Stimulated activated CD4-positive, alpha-beta T cell treated with anti-CD3 and anti-CD28 coated beads, Interleukin-2, amount 100 ng/mL, for 24 hours (primary cell): ENCODE results near the gene SLC4A1.

Experiments
- DNase-seq, 2 donors: peaks; one replicate each; pipeline ENCODE4 v3.0.0-alpha.2; 2020

The SLC4A1 gene

DNA sequence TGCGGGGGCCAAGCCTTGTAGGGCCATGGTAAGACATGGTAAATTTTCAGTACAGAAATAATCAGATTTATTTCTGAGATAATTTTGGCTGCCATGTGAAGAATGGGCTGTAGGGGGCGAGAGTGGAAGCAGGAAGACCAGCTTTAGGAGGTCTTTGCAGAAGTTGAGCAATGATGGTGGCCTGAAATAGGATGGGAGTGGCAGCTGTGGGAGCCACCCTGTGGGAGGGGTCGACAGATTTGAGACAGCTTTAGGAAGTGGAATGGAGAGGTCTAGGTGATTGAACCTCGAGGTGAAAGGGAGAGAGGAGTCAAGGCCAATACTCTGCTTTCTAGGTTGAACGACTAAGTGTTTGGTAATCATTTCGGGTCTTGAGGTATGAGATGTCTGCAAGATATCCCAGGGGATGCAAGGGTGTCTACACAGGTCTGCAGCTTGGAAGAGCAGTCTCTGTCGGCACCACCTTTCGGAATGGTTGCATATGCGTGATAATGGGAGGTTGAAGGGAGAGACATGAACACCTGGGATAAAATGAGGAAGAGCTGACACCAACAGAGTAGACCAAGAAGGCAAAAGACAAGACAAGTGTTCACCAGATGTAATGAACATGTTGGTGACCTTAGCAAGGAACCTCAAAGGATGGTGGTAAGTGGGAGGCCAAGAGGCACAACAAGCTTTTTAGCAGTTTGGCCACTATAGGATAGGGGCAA is 64.0 kb downstream of the SLC4A1 start:
- DNase-seq = peak; percentile 64 to 67

DNA sequence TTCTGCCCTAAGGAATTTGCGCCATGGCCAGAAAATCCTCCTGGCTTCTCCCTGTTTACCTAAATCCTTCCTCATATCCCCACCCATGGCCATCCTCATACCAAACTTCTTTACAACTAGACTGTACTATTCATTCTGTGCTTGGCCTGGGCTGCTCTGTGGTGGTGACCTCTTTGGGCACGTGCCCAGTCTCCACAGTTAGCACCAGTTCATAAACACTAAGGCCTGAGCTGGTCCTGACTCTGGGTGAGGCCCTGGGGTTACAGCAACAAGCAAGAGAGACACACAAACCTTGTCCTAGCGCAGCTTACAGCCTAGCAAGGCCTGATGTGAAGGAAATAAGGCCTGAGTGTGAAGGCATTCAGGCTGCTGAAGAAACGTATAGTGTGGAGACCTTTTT is 65.2 kb downstream of the SLC4A1 start:
- DNase-seq = no peak

DNA sequence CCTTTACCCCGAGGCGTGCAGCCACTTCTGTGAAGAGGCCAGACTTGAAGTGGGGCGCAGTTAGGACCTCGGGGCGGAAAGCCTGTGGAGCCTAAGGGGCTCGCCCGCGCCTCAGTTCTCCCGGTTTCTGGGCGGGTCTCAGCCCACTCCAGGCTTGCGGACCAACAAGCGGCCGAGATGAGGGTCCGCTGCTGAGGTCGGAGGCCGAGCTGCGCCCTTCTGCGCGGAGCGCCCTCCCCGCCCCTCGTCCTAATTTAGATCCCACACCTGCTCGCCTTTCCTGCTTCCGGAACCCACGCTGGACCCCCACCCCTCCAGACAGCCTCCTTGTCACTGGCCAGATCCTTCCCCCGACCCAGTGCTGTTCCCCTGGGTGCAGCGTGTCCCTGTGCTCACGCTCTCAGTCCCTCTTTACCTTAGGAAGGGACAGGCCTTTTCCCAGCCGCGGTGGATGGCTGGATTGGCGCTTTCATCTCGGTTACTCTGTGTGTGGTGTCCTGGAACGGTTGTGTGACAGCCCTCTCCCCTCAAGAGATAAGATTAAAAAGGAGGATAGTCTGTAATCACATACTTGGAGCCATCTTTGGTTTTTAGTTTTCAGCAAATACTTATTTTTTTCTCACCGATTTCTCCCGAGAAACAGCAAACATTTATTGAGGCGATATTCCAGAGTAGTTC is 67.3 kb downstream of the SLC4A1 start:
- DNase-seq = no peak

DNA sequence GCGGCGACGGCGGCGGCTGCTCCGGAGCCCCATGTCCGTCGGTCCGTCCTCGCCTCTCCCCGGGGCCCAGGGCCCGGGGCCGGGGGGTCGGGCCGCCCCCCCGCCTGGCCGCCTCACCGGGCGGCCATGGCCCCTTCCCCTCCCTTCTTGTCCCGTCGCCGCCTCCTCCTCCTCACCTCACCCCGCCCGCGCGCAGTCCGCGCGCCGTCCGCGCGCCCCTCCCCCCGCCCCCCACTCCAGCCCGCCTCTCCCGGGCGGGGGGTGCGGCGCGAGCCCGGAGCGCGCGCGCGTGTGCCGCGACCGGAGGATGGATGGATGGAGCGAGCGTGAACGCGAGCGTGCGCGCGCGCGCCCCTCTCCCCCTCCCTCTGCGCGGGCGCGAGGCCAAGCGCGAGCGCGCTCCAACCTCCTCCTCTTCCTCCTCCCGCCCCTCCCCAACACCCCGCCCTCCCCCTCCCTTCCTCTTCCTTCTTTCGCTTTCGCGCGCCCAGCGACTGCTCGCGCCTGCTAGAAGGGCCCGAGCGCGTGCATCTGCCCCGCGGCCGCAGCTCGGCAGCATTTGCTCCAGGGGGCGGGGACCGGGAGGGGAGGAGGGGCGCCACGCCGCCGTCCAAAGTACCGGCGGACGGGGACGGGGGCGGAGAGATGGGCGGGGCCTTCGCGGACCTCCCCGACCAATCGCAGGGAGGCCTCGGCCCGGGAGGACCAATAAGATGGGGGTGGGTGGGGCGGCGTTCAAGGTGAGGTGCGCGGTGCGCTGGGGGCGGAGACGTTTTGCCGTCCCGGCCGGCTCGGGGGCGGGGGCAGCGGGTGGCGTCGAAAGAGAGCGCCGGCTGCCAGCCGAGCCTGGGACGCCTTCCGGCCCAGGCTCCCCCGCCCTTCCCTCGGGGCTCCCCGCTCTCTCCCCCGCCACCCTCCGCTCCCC is 68.1 kb downstream of the SLC4A1 start, which contains the start of gene ATXN7L3:
Gene ATXN7L3, minus strand, starts transcription at position 332 of the 925 bp plus-strand sequence. CDS start 1,814 bp downstream, outside the sequence.
- peak; percentile 100 for DNase-seq

DNA sequence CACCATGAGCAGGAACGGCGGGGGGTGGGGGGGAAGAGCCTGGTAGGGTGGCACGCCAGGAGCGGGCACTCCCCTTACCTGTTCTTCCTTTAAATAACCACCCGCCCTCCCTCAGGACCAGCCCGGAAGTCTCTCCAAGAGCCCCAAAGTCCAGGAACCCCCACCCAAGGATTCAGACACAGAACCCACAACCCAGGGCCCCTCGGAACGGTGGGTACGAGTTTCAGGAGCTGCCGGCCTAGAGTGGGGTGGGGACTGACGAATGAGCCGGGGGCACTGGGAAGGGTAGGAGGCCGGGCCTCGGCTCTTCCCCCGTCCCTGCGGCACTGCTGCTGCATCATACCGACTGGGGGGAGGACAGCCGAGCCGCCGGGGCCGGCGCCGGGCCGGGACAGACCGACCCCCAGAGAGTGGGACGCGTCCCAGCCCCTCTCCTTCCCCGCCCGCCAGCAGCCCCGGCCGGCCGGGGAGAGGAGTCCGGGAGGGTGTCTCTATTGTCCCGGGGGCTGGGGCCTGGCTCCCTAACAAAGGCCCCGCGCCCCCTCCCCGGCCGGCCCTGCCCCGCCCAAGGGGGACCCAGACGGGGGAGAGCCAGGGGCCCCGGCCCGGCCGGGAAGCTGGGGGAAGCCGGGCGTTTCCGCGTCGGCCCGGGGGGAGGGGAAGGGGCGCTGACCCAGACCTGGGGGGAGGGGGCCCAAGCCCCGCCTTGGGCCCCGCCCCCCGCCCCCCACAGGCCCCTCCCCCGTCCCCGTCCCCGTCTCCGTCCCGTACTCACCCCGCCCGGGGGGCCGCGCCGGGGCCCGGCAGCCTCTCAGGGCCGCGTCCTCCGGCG is 69.0 kb downstream of the SLC4A1 start:
- peak; percentile 60 to 62 for DNase-seq
